GM12872 (cell line): ENCODE results near the gene SERPINB1.

Experiments
- TF ChIP-seq, protein P1 (sequence below): IDR thresholded peaks from 3 replicates; pipeline ENCODE4 v1.5.1; 2011; ENCODE audit warnings: low read depth, mild to moderate bottlenecking, low read length, moderate library complexity; ENCODE audit not compliant: insufficient read depth

SERPINB1 gene

DNA sequence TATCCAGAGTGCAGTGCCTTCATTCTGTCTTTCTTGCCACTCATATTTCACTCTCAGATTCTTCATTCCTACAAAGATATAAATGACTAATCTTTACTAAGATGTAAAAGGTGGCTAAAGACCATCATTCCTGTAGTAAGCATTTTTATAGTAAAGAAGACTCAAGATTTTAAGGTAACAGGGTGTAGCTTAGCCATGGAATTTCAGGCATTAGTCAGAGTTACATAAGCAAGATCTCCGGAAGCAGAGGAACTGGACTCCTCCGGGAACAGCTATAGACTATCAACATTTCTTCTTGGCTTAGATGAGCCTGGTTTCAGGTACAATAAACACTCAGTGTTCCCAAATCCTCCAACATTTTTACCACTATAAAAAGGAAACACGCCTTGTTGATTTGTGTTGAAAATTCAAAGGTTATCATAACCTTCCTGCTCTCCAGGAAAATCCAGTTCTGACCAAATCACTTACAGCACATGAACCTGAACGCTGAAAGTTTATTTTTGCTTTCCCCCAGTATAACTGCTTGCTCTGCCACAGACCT lies 23.7 kb downstream of the SERPINB1 start:
- TF ChIP-seq, protein P1, sequence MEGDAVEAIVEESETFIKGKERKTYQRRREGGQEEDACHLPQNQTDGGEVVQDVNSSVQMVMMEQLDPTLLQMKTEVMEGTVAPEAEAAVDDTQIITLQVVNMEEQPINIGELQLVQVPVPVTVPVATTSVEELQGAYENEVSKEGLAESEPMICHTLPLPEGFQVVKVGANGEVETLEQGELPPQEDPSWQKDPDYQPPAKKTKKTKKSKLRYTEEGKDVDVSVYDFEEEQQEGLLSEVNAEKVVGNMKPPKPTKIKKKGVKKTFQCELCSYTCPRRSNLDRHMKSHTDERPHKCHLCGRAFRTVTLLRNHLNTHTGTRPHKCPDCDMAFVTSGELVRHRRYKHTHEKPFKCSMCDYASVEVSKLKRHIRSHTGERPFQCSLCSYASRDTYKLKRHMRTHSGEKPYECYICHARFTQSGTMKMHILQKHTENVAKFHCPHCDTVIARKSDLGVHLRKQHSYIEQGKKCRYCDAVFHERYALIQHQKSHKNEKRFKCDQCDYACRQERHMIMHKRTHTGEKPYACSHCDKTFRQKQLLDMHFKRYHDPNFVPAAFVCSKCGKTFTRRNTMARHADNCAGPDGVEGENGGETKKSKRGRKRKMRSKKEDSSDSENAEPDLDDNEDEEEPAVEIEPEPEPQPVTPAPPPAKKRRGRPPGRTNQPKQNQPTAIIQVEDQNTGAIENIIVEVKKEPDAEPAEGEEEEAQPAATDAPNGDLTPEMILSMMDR: no peak

DNA sequence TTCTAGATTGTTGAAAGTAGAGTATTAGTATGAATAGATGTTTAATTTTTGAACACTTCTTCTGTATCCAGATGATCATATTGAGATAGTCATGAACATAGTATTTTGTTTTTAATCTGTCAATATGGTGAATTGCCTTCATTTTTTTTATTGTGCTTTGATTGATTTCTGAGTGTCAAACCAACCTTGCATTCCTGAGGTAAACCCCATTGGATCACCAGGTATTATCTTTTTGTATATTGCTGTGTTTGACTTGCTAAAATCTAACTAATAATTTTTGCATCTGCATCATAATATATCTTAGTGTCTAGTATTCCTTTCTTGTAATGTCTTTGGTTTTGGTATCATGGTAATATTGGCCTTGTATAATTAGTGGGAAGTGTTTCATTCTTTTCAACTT lies 25.5 kb downstream of the SERPINB1 start:
- TF ChIP-seq, protein P1: no peak

DNA sequence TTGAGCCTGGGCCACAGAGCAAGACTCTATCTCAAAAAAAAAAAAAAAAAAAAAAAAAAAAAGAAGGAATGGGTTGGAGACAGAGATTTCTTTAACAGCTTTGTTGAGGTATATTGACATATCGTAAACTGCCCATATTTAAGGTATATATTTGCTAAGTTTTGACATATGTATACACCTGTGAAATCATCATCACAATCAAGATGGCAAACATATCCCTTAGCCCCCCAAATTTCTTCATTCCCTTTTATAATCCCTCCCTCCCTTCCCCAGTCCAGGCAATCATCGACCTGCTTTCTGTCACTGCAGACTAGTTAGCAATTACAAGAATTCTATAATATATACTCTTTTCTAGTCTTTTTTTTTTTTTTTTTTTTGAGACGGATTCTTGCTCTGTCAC lies 29.0 kb downstream of the SERPINB1 start:
- TF ChIP-seq, protein P1: no peak

DNA sequence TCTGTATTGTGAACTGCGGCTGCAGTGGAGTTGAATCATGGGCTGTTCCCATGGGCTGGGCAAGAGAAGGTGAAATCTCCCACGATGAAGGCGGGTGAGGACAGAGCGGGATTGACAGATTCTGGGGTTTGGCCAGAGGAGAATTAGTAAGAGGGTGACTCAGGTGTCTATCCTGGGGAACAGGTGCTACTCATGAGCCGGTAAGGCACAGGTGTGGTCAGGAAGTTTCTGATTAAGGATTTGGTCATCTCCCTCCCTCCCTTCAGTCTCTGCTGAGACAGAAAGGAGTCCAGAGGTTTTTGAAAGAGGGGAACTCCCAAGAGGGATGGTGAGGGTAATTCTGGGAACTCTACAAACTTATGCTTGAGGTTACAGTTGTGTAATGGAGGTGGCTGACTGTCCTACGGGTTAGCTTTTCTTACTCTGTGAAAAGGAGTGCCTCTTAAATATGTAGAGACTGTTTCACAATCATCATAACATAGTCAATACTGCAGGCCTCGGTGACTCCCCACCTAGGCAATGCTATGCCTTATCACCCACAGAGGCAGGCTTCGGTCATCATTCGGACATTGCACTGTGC lies 31.5 kb downstream of the SERPINB1 start:
- TF ChIP-seq, protein P1: no peak

DNA sequence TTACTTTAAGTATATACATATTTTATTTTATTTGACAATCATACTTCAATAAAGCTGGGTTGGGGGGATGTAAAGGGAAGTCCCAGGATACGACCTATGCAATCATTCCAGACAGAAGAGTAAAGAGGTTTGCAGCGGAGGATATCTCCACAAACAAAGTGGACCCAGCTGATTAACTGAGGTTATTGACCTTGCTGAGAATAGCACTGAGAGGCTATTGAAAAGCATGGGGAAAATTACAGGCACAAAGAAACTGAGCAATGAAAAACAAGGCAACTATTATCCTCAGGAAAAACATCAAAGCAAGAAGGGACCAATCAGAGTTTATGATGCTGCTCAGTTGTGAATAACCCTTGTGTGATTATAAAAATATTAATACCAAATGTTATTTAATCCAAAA lies 32.6 kb downstream of the SERPINB1 start:
- TF ChIP-seq, protein P1: no peak

DNA sequence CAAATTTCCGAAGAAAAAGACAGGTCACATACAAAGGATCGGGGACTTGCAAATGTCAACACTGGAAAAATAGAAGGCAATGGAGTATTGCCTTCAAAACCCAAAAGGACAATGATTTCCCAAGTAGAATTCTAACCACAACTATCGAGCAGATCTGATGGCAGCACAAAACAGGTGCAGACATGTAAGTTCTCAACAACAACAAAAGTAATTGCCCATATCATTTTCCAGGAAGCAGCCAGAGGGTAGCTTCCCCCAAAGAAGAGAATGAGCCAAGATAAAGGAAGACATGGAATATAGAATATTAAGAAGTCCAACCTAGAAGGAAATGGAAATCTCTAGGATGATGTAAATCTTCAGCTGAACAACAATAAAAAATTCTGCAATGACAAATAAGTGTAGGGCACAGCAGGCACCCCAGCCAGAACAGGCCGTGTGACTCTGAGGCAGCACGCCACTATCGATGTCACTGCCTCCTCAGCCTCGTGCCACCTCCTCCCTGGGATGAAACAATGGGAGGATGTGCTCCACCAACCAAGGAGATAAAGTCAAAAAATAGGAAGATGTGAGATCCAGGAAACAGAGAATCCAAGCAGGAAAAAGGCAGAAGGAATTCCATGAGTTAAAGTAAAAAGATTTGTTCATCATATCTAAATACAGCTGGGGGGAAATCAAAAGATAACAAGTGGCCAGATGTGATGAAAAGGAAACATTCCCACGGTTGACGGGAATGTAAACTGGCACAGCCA lies 34.1 kb downstream of the SERPINB1 start:
- TF ChIP-seq, protein P1: no peak

DNA sequence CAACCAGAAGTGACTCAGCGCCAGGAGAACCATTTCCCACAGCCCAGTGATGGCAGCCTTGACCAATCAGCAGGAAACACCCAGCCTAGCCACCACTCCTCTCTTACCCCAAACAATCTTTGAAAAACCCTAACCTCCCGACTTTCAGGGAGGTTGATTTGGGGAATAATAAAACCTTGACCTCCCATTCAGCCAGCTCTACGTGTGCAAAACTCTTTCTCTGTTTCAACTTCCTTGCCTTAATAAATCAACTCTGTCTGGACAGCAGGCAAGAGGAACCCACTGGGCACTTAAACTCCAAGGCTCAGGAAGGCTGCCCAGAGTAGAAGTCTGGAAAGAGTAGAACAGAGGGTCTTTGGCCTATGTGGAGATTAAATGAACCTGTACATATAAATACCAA lies 35.0 kb downstream of the SERPINB1 start:
- TF ChIP-seq, protein P1: no peak
